ENCODE results near the gene GNB1. TPM values are rescaled to one million over a fixed set of nuclear protein-coding genes. Genes with fewer than 3 reads are reported as not detected.

Gene GNB1
- total and polyA plus RNA-seq, 9 of the 15 experiments (the other 6 are each of a cell fraction or from before 2014, with no cell fraction given) = 34.3 to 388 (median 114) TPM

DNA sequence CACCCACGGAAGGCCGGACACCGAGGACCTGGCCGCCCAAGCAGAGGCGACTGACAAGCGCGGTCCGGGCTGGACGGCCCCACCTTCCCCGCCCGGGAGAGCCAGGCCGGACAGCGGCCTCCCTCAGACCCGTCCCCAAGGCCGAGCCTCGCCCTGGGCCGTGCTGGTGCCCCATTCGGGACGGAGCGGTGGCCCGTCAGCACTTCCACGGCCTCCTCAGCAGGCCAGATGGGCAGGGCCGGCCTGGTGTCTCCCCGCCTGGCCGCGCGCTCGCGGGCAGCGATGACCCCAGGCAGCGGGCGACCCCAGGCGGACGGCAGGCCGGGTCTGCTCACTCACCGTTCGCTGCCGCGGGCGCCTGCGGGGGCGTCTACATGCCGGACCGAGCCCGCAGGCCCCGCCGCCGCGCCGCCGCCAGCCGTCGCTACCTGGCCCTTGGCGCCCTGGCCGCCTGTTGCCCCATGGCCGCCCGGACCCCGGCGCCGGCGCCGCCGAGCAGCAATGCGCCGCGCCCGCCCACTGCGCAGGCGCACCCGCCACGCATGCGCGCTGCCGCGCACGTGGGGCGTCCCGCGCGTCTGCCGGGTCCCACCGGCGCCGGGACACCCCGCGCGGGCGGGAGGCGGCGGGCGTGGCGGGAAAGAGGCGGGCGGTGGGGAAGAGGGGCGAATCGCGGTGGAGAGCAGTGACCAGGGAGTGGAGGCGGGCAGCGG is 112.8 kb downstream of the GNB1 start, which contains the start of gene NADK (continued):
- TF ChIP-seq YY1 (IDR thresholded peaks at IDR 0.05; ENCODE audit: borderline replicate concordance in 1 of 3, control insufficient read depth in 1 of 3, extremely low read depth in 1 of 3, insufficient read depth in 3 of 3, insufficient read length in 1 of 3, insufficient replicate concordance in 2 of 3, low read depth in 1 of 3, low read length in 2 of 3) (peak; percentile 52 to 89 (median 81)), RUNX1 (IDR thresholded peaks at IDR 0.05; ENCODE audit: low read depth) (no peak), RBFOX2 (IDR thresholded peaks at IDR 0.05; ENCODE audit: low read depth, low read length) (no peak), ZNF511 (CRISPR knock-in tag; IDR thresholded peaks at IDR 0.05) (peak; percentile 69), SNIP1 (IDR thresholded peaks at IDR 0.05; ENCODE audit: low read depth) (no peak), ZNF764 (CRISPR knock-in tag; IDR thresholded peaks at IDR 0.05; ENCODE audit: low read depth) (no peak), BRCA1 (IDR thresholded peaks at IDR 0.05) (no peak), BRCA1 (CRISPR knock-in tag; IDR thresholded peaks at IDR 0.05) (no peak; the same call in 1 of the 2 replicates), CREB3 (tag; conservative IDR thresholded peaks at IDR 0.05; ENCODE audit: low read depth) (no peak), EP400 (IDR thresholded peaks at IDR 0.05) (peak; percentile 7; the same call in 1 of the 2 replicates), TRIM28 (IDR thresholded peaks at IDR 0.05) (no peak), HEY1 (CRISPR knock-in tag; IDR thresholded peaks at IDR 0.05; ENCODE audit: borderline replicate concordance) (no peak), ZC3H8 (IDR thresholded peaks at IDR 0.05) (no peak), E2F4 (CRISPR knock-in tag; IDR thresholded peaks at IDR 0.05; ENCODE audit: low read depth) (peak; percentile 60; the same call in 1 of the 2 replicates), ZNF280A (IDR thresholded peaks at IDR 0.05; ENCODE audit: low read depth, partially characterized antibody) (no peak), IRF2 (CRISPR knock-in tag; IDR thresholded peaks at IDR 0.05) (0 out of 2 replicates have a peak, but pooled peaks have one; percentile 71), ATF1 (CRISPR knock-in tag; IDR thresholded peaks at IDR 0.05) (no peak), ATF1 (tag; IDR thresholded peaks at IDR 0.05) (no peak), SIRT6 (IDR thresholded peaks at IDR 0.05; ENCODE audit: low read depth, low read length) (no peak), MTA3 (IDR thresholded peaks at IDR 0.05; ENCODE audit: borderline replicate concordance) (peak; percentile 64), ZNF316 (IDR thresholded peaks at IDR 0.05) (no peak), SRSF9 (IDR thresholded peaks at IDR 0.05; ENCODE audit: borderline replicate concordance, low read depth, low read length) (no peak)
